SK-N-MC (cell line): ENCODE results near the gene VAV2.

Experiments
- DNase-seq: peaks from one replicate; pipeline ENCODE4 v3.0.0-alpha.2; 2011; ENCODE audit warnings: low read depth, low spot score
- H3K27ac ChIP-seq: fragments of 200-600 bp; sonication (generic); 2 replicates; pipeline ENCODE4 v1.5.1; 2016; ENCODE audit warnings: mixed run types
- H3K36me3 ChIP-seq: fragments of 200-600 bp; sonication (generic); 2 replicates; pipeline ENCODE4 v1.6.1; 2017; ENCODE audit warnings: antibody characterized with exemption, low read length, mixed read lengths; ENCODE audit not compliant: insufficient read depth
- H3K4me3 ChIP-seq: fragments of 200-600 bp; sonication (generic); 2 replicates; pipeline ENCODE4 v1.5.1; 2016
- H3K9ac ChIP-seq: fragments of 200-600 bp; sonication (generic); 2 replicates; pipeline ENCODE4 v1.8.0; 2017; ENCODE audit warnings: mixed run types, mixed read lengths; ENCODE audit not compliant: insufficient read length
- H3K9me3 ChIP-seq: fragments of 200-600 bp; sonication (generic); 2 replicates; pipeline ENCODE4 v1.6.1; 2017; ENCODE audit warnings: low read depth, mild to moderate bottlenecking, antibody characterized with exemption, low read length, moderate library complexity, mixed read lengths
- EZH2 ChIP-seq: fragments of 200-600 bp; sonication (generic); IDR thresholded peaks from one replicate; pipeline ENCODE4 v1.6.1; 2017; ENCODE audit warnings: antibody characterized with exemption
- FOXP2 ChIP-seq: optimal IDR thresholded peaks from 2 replicates; pipeline ENCODE3; 2011; ENCODE audit warnings: mild to moderate bottlenecking, moderate library complexity; ENCODE audit not compliant: insufficient read depth; ENCODE audit errors: extremely low read length, control extremely low read depth
- POLR2AphosphoS5 ChIP-seq: IDR thresholded peaks from 2 replicates; pipeline ENCODE4 v1.6.1; 2012; ENCODE audit warnings: mild to moderate bottlenecking, low read depth, low read length, borderline replicate concordance

VAV2 gene

DNA sequence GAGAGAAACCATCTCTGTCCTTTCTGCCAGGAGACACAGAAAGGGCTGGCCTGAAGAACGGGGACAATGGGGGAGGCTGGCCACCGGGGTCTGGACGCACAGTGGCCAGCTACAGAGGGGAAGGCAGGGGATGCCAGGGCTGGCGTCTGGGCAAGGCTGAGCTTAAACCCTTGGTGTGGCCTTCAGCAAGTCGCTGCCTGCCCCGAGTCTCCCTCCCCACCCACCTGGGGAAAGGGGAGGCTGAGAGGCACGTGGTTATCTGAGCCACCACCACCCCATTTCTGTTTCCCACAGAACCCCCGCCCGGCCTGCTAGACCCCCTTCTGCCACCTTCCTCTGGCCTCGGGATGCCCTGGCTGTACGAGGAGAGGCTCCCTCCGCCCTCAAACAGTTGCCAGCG is 115.3 kb downstream of the VAV2 start:
- H3K27ac ChIP-seq: no peak overlapping the region
- H3K9ac ChIP-seq: no peak overlapping the region
- H3K36me3 ChIP-seq: no peaks in the 10 kb centered on the region
- no peak for TF ChIP-seq POLR2AphosphoS5
- TF ChIP-seq EZH2: no peak
- no peak for TF ChIP-seq FOXP2
- no peak overlapping the region for H3K4me3 ChIP-seq
- no peak for DNase-seq
- no peaks in the 10 kb centered on the region for H3K9me3 ChIP-seq

DNA sequence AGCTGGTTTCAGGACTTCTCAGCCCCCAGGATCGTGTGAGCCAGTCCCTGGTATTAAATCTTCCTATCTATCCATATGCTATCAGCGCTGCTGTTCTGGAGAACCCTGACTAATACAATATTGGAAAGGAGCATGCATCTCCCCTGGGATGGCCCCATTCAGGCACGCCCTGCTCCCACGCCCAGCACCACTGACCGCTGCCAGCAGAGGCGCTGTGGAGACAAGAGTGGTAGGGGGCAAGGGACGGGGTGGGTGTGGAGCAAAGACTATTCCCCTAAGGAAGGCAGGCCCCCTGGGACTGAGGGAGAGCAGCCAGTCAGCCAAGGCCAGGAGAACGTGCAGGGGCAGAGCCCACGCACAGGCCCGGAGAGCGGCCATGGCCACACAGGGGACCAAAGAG is 116.0 kb downstream of the VAV2 start:
- no peak for DNase-seq
- Histone ChIP-seq H3K9me3 (no peaks in the 10 kb centered on the region), H3K9ac (no peak overlapping the region), H3K4me3 (no peak overlapping the region), H3K27ac (no peak overlapping the region), H3K36me3 (no peaks in the 10 kb centered on the region)
- no peak for TF ChIP-seq EZH2
- no peak for TF ChIP-seq POLR2AphosphoS5
- TF ChIP-seq FOXP2: no peak

DNA sequence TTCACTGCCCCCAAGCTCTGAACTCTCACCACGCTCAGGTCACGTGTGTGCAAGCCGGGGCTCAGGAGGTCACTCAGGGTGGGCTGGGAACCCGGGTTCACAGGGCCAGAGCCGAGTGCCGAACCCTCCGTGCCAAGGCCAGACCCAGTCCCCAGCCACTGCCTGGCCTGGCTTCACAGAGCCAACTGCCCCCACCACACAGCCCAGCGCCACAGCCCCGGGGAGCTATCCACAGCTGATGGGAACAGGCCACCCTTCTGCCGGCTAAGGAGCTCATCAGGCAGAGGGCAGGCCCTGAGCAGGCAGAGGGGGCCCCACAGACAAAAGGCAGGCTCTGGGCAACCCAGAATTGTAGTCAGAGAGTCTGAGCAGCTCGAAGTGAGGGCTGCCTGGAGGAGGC is 117.0 kb downstream of the VAV2 start:
- no peak for DNase-seq
- no peak overlapping the region for H3K9ac ChIP-seq
- H3K4me3 ChIP-seq: no peak overlapping the region
- H3K9me3 ChIP-seq: no peaks in the 10 kb centered on the region
- H3K27ac ChIP-seq: no peak overlapping the region
- TF ChIP-seq FOXP2: no peak
- TF ChIP-seq POLR2AphosphoS5: no peak
- no peak for TF ChIP-seq EZH2
- no peaks in the 10 kb centered on the region for H3K36me3 ChIP-seq

DNA sequence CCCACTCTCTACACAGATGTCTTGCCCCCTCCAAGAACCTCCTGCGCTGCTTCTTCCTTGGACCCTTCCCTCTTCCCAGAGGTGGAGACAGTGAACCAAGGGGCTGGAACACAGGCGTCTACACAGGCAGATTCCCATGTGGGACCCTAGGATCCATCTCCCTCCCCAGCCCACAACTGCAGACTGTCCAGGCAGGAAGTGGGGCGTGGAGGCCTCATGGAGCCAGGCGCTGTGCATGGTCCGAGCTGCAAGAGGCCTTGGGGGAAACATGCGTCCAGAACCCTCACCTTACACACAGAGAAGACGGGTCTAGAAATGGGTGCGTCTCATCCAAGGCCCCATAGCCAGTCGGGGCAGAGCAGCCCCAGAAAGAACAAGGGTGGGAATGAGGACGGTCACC is 117.5 kb downstream of the VAV2 start:
- no peak overlapping the region for H3K4me3 ChIP-seq
- TF ChIP-seq FOXP2 (no peak), EZH2 (no peak), POLR2AphosphoS5 (no peak)
- no peak overlapping the region for H3K27ac ChIP-seq
- H3K9ac ChIP-seq: no peak overlapping the region
- H3K9me3 ChIP-seq: no peaks in the 10 kb centered on the region
- H3K36me3 ChIP-seq: no peaks in the 10 kb centered on the region
- no peak for DNase-seq

DNA sequence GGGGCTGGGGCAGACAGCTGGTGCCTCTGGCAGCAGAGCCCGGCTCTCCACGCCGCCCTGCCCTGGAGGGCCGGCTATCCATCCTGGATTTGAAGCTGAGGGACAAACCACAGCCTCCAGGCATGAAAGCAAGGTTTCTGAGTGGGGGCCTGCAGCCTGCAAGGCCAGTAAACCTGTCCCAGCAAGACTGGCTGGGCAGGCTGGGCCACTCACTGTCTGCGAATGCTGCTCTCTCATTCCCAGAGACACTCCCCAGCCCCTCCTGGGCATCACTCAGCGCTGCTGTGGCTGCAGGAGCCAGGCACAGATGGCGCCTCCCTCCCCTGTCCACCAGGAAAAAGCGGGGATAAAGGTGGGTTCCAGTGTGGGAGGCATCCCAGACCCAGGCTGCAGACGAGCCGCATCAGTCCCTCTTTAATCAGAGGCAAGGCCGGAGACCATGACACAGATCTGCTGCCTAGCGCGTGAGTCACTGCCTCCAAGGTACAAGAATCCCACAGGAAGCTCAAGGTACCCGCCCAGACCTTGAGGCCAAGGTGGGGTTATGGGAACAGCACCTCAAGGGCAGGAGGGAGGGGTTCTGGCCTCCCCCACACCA is 118.0 kb downstream of the VAV2 start:
- Histone ChIP-seq H3K27ac (no peak overlapping the region), H3K36me3 (no peaks in the 10 kb centered on the region), H3K4me3 (no peak overlapping the region), H3K9ac (no peak overlapping the region), H3K9me3 (no peaks in the 10 kb centered on the region)
- no peak for TF ChIP-seq EZH2
- TF ChIP-seq FOXP2: no peak
- no peak for TF ChIP-seq POLR2AphosphoS5
- DNase-seq: no peak

DNA sequence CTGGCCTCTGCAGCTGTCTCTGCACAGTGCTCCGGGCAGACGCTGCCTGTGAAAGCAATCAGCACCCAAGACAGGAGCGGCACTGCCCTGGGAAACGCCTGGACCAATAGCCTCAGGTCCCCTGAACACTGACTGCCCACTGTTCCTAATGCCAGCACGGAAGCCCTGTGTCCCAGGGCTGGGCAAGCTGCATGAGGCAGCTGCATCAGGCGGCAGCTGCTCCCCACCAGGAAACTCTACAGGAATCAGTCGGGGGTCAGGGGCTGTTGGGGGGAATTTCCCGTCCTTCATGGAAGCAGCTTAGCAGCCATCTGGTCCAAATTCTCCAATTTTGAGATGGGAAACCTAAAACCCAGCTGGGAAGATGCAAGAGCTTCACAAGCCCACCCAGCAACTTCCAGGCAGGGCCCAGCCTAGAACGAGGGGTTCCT is 118.6 kb downstream of the VAV2 start:
- Histone ChIP-seq H3K9me3 (no peaks in the 10 kb centered on the region), H3K36me3 (no peaks in the 10 kb centered on the region), H3K27ac (no peak overlapping the region), H3K4me3 (no peak overlapping the region), H3K9ac (no peak overlapping the region)
- no peak for DNase-seq
- TF ChIP-seq EZH2: no peak

DNA sequence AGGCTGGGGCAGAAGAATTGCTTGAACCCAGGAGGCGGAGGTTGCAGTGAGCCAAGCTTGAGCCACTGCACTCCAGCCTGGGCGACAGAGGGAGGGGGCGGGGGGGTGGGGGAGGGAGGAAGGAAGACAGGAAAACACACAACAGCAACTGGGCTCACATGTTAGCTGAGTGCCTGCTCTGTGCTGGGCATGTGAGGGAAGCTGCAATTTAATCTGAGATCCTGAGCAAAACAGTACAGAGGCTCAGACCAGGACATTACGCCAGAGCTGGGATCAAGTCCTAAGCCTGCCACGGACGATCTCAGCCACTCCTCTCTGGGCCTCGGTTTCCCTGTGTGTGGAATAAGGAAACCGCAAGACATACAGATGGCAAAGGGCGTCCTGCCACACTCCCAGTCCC is 119.1 kb downstream of the VAV2 start:
- H3K9ac ChIP-seq: no peak overlapping the region
- H3K36me3 ChIP-seq: no peaks in the 10 kb centered on the region
- no peaks in the 10 kb centered on the region for H3K9me3 ChIP-seq
- H3K4me3 ChIP-seq: no peak overlapping the region
- no peak for DNase-seq
- no peak overlapping the region for H3K27ac ChIP-seq
- TF ChIP-seq FOXP2: no peak
- TF ChIP-seq POLR2AphosphoS5: no peak
- TF ChIP-seq EZH2: no peak

DNA sequence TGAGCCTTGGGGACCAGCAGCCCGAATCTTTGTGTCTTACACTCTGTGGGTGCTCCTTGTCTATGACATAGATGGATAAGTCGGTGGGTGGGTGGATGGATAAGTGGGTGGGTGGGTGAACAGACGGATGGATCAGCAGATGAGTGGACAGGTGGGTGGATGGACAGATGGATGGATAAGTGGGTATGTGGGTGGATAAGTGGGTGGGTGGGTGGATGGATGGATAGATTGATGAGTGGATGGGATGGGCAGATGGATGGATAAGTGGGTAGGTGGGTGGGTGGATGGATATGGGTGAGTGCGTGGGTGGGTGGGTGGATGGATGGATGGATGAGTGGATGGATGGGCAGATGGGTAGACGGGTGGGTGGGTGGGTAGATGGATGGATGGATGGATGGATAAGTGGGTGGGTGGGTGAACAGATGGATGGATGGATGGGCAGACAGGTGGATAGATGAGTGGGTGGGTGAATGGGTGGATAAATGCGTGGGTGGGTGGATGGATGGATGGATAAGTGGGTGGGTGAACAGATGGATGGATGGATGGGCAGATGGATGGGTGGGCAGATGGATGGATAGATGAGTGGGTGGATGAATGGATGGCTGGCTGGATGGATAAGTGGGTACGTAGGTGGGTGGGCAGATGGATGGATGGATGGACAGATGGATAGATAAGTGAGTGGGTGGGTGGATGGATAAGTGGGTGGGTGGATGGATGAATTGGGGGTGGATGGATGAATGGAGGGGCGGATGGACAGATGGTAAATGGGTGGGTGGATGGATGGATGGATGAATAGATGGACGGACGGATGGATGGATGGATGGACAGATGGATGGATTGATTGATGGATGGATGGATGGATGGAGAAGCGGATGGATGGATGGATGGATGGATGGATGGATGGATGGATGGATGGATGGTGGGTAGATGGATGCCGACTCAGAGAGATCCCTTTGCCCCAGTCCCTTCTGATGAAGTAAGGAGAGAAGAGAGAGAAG is 121.2 kb downstream of the VAV2 start:
- no peak for TF ChIP-seq EZH2
- TF ChIP-seq POLR2AphosphoS5: no peak
- TF ChIP-seq FOXP2: no peak
- no peak overlapping the region for H3K27ac ChIP-seq
- H3K4me3 ChIP-seq: no peak overlapping the region
- no peak for DNase-seq
- H3K9me3 ChIP-seq: no peaks in the 10 kb centered on the region
- no peaks in the 10 kb centered on the region for H3K36me3 ChIP-seq
- H3K9ac ChIP-seq: no peak overlapping the region
